ENCODE data around the gene ITPR2.

- TF ChIP-seq CTCF (IDR thresholded peaks at IDR 0.05) (no peak), REST (IDR thresholded peaks at IDR 0.05) (no peak), SMC3 (IDR thresholded peaks at IDR 0.05) (no peak), KDM1A (IDR thresholded peaks at IDR 0.05; ENCODE audit: low read depth) (no peak)
These were observed 33.3 kb downstream of the ITPR2 start for GRCh38 chr12:26799741-26800140.

Measured in A549 (cell line).